ENCODE measurements around the gene CFHR5.
"Not testable (repeated sequence)": the region's sequence is repeated elsewhere in the genome, so short reads cannot be mapped to it uniquely, and the experiment has no call there.

CFHR5 gene

DNA sequence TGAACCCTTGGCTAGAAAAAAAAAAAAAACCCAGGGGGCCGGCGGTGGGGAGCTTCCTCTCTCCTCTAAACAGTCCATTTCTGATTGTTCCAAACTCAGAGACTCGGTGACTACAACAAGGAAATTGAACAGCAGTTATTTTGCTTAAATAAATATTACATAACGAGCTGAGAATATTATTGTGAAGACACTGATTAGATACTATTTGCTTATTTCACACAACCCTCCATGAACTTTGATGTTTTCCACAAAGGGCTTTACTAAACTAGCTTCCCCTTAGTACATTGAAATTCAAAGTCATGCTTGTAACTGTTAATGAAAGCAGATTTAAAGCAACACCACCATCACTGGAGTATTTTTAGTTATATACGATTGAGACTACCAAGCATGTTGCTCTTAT is at the start of gene CFHR5:
Gene CFHR5, plus strand, starts transcription at position 279 of the 400 bp plus-strand sequence. Its CDS starts 109 bp downstream, at position 388.
- Mint-ChIP-seq H3K4me3 (no peak within 1 kb of the TSS), H3K36me3 (no peaks in the 10 kb centered on the region), H3K27me3 (no peaks in the 10 kb centered on the region), H3K9me3 (no peaks in the 10 kb centered on the region), H3K27ac (no peak within 1 kb of the TSS), H3K4me1 (no peaks in the 10 kb centered on the region)
- ATAC-seq (ENCODE audit: low read depth) (no peak), DNase-seq (ENCODE audit: low spot score in 2 of 2) (no peak)

DNA sequence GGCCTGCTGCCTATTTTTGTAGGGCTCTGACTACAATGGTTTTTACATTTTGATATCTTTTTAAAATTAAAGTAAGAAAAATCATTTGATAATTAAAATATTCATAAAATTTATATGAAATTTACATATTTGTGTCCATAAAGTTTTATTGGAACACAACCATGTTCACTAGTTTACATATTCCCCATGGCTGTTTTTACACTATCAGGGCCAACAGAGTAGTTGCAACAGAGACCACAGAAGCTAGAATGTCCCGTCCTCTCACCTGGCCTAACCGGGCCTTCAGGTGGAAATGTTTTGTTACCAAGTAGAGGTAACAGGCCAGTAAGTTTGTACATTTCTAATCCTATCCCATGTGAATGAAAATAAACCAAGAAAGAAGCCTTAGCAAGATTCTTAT is 44.5 kb upstream of the CFHR5 start:
- ATAC-seq (ENCODE audit: low read depth); H3K27ac Mint-ChIP-seq; H3K4me3 Mint-ChIP-seq; H3K36me3 Mint-ChIP-seq; H3K4me1 Mint-ChIP-seq; DNase-seq (ENCODE audit: low spot score in 2 of 2); H3K9me3 Mint-ChIP-seq; H3K27me3 Mint-ChIP-seq: not testable (repeated sequence)

- no peaks in the 10 kb centered on the region for H3K4me1 Mint-ChIP-seq
- DNase-seq (ENCODE audit: low spot score in 2 of 2) (no peak), ATAC-seq (ENCODE audit: low read depth) (no peak)
- H3K27me3 Mint-ChIP-seq, result no peaks in the 10 kb centered on the region
- H3K27ac Mint-ChIP-seq, result no peak overlapping the region
- no peaks in the 10 kb centered on the region for H3K36me3 Mint-ChIP-seq
- no peak overlapping the region for H3K4me3 Mint-ChIP-seq
- H3K9me3 Mint-ChIP-seq, result peaks cover 6% of the 10 kb centered on the region
These were observed 43.7 kb upstream of the CFHR5 start for GRCh38 chr1:196933531-196934189.

GRCh38 chr1:196941474-196941873 is 35.9 kb upstream of the CFHR5 start:
- H3K27ac Mint-ChIP-seq; H3K4me3 Mint-ChIP-seq; H3K36me3 Mint-ChIP-seq; DNase-seq (ENCODE audit: low spot score in 2 of 2); ATAC-seq (ENCODE audit: low read depth); H3K27me3 Mint-ChIP-seq; H3K4me1 Mint-ChIP-seq: not testable (repeated sequence)
- peaks cover 12% of the 10 kb centered on the region for H3K9me3 Mint-ChIP-seq

DNA sequence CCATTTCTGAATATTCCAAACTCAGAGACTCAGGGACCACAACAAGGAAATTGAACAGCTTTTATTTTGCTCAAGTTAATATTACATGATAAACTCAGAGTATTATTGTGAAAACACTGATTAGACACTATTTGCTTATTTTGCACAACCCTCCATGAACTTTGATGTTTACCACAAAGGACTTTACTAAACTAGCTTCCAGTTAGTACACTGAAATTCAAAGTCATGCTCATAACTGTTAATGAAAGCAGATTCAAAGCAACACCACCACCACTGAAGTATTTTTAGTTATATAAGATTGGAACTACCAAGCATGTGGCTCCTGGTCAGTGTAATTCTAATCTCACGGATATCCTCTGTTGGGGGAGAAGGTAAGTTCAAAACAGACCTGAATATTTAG is 33.8 kb upstream of the CFHR5 start, which contains the start of gene CFHR2:
Gene CFHR2, plus strand, starts transcription at position 171 of the 400 bp plus-strand sequence. Its CDS starts 143 bp downstream, at position 314.
- ATAC-seq (ENCODE audit: low read depth); H3K4me3 Mint-ChIP-seq; H3K36me3 Mint-ChIP-seq; H3K9me3 Mint-ChIP-seq; H3K4me1 Mint-ChIP-seq; DNase-seq (ENCODE audit: low spot score in 2 of 2); H3K27ac Mint-ChIP-seq; H3K27me3 Mint-ChIP-seq: not testable (repeated sequence)

DNA sequence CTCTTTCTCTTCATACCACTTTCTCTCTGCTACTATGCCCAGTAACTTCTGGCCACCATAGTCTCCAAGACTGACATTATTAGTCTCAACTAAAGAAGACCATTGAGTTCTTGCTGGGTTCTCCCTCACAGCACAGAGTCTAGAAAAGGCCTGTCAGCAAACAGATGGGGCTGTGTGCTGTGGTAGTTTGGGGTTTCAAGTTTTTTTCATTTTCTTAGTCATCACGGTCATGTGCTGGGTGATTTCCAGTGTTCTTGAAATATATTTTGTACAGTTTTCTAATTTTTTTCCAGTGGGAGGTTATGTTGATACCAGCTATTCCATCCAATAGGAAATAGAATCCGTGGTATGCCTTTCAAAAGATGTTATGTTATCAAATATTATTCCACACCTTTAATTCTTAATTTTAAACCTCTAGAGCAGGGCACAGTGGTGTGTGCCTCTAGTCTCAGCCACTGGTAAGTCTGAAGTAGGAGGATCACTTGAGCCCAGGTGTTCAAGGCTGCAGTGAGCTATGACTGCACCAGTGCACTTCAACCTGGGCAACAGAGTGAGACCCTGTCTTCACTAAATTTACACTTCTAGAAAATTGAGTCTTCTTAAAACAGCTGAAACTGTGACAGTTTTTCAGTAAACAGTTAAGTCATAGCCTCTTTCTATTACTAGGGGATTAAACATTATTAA is 25.5 kb upstream of the CFHR5 start:
- no peaks in the 10 kb centered on the region for H3K4me1 Mint-ChIP-seq
- H3K9me3 Mint-ChIP-seq, result peaks cover 6% of the 10 kb centered on the region
- no peaks in the 10 kb centered on the region for H3K36me3 Mint-ChIP-seq
- no peaks in the 10 kb centered on the region for H3K27me3 Mint-ChIP-seq
- no peak overlapping the region for H3K4me3 Mint-ChIP-seq
- H3K27ac Mint-ChIP-seq, result no peak overlapping the region
- no peak for DNase-seq (ENCODE audit: low spot score in 2 of 2)
- no peak for ATAC-seq (ENCODE audit: low read depth)

- no peak for DNase-seq (ENCODE audit: low spot score in 2 of 2)
These were observed 22.6 kb upstream of the CFHR5 start for GRCh38 chr1:196954778-196955177.

GRCh38 chr1:196955926-196956325 is 21.4 kb upstream of the CFHR5 start:
- Mint-ChIP-seq H3K9me3 (peaks cover 6% of the 10 kb centered on the region), H3K27ac (no peak overlapping the region), H3K4me3 (no peak overlapping the region), H3K27me3 (no peaks in the 10 kb centered on the region), H3K36me3 (no peaks in the 10 kb centered on the region), H3K4me1 (no peaks in the 10 kb centered on the region)
- no peak for DNase-seq (ENCODE audit: low spot score in 2 of 2)
- no peak for ATAC-seq (ENCODE audit: low read depth)

More at GRCh38 chr1:196954778-196955177, 22.6 kb upstream of the CFHR5 start:
- Mint-ChIP-seq H3K27ac (no peak overlapping the region), H3K9me3 (peaks cover 6% of the 10 kb centered on the region), H3K4me1 (no peaks in the 10 kb centered on the region), H3K4me3 (no peak overlapping the region), H3K27me3 (no peaks in the 10 kb centered on the region), H3K36me3 (no peaks in the 10 kb centered on the region)
- no peak for ATAC-seq (ENCODE audit: low read depth)

GRCh38 chr1:196960854-196961253 is 16.5 kb upstream of the CFHR5 start:
- ATAC-seq (ENCODE audit: low read depth), result no peak

DNA sequence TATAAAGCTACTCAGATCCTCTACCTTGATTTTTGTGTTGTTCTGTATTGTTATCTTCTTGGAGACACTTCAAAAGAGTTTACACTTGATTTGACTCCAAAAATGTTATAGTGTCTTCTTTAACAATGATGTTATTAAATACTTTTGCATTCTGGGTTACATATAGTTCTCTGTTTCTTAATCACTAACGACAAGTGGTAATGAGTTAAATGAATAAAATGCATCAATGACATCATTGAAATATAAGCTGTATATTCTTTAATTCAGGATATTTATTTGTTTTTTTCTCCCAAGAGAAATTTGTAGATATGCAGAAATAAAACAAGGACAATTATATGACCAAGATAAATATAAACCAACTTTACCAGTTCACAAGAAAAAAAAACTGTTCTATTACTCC is 7.2 kb upstream of the CFHR5 start:
- Mint-ChIP-seq H3K27me3 (no peaks in the 10 kb centered on the region), H3K36me3 (no peaks in the 10 kb centered on the region), H3K9me3 (no peaks in the 10 kb centered on the region), H3K27ac (no peak overlapping the region), H3K4me3 (no peak overlapping the region), H3K4me1 (no peaks in the 10 kb centered on the region)
- DNase-seq (ENCODE audit: low spot score in 2 of 2) (no peak), ATAC-seq (ENCODE audit: low read depth) (no peak)

More at GRCh38 chr1:196960854-196961253, 16.5 kb upstream of the CFHR5 start:
- Mint-ChIP-seq H3K36me3 (no peaks in the 10 kb centered on the region), H3K4me3 (no peak overlapping the region), H3K27ac (no peak overlapping the region), H3K9me3 (peaks cover 2% of the 10 kb centered on the region), H3K4me1 (no peaks in the 10 kb centered on the region), H3K27me3 (no peaks in the 10 kb centered on the region)
- DNase-seq (ENCODE audit: low spot score in 2 of 2), result no peak

- H3K36me3 Mint-ChIP-seq, result no peaks in the 10 kb centered on the region
- no peak overlapping the region for H3K27ac Mint-ChIP-seq
- H3K4me3 Mint-ChIP-seq, result no peak overlapping the region
- no peak for ATAC-seq (ENCODE audit: low read depth)
- DNase-seq (ENCODE audit: low spot score in 2 of 2), result no peak
- no peaks in the 10 kb centered on the region for H3K27me3 Mint-ChIP-seq
- no peaks in the 10 kb centered on the region for H3K9me3 Mint-ChIP-seq
- no peaks in the 10 kb centered on the region for H3K4me1 Mint-ChIP-seq
These were observed 1.1 kb upstream of the CFHR5 start for GRCh38 chr1:196976278-196976677.

GRCh38 chr1:196980859-196981258 is 3.5 kb downstream of the CFHR5 start:
- Mint-ChIP-seq H3K27ac (no peak overlapping the region), H3K4me1 (no peaks in the 10 kb centered on the region), H3K9me3 (no peaks in the 10 kb centered on the region), H3K36me3 (no peaks in the 10 kb centered on the region), H3K4me3 (no peak overlapping the region), H3K27me3 (no peaks in the 10 kb centered on the region)
- DNase-seq (ENCODE audit: low spot score in 2 of 2) (no peak), ATAC-seq (ENCODE audit: low read depth) (no peak)

- H3K27ac Mint-ChIP-seq; H3K4me1 Mint-ChIP-seq; H3K9me3 Mint-ChIP-seq; H3K4me3 Mint-ChIP-seq; H3K27me3 Mint-ChIP-seq; DNase-seq (ENCODE audit: low spot score in 2 of 2); H3K36me3 Mint-ChIP-seq; ATAC-seq (ENCODE audit: low read depth): not testable (repeated sequence)
These were observed 4.9 kb downstream of the CFHR5 start for GRCh38 chr1:196982247-196982646.

- H3K4me1 Mint-ChIP-seq; H3K4me3 Mint-ChIP-seq; DNase-seq (ENCODE audit: low spot score in 2 of 2); H3K9me3 Mint-ChIP-seq; H3K36me3 Mint-ChIP-seq; ATAC-seq (ENCODE audit: low read depth); H3K27ac Mint-ChIP-seq; H3K27me3 Mint-ChIP-seq: not testable (repeated sequence)
These were observed 14.7 kb downstream of the CFHR5 start for GRCh38 chr1:196991919-196992651.
